Body of pancreas (tissue), 4 donors: ENCODE data around the gene TENM4. TPM values are rescaled to one million over a fixed set of nuclear protein-coding genes. Genes with fewer than 3 reads are reported as not detected.

ENCODE experiments used
- ATAC-seq: fragments of 150-250 bp; one replicate; pipeline ENCODE4 v1.9.1; 2016
- DNase-seq, 4 donors: peaks; one replicate each; pipeline ENCODE4 v3.0.0-alpha.2; 2019
- H3K27ac ChIP-seq, 4 donors: fragments of 200-600 bp; sonication (generic); 1 replicate in 3 of 4; 2 replicates in 1 of 4; pipeline versions ENCODE4 v1.5.1 to v1.6.1; 2016 to 2019; ENCODE audit warnings: mild to moderate bottlenecking in 1 of 4, mixed read lengths in 1 of 4, moderate library complexity in 1 of 4
- H3K27me3 ChIP-seq, 2 donors: fragments of 200-600 bp; sonication (generic); one replicate each; pipeline ENCODE4 v1.6.0; 2016; ENCODE audit warnings: mild to moderate bottlenecking in 1 of 2
- H3K36me3 ChIP-seq, 2 donors: fragments of 200-600 bp; sonication (generic); replicated peaks in 1 of 2; 2 replicates each; pipeline ENCODE4 v1.5.1; 2016; ENCODE audit warnings: low read depth in 2 of 2; ENCODE audit not compliant: insufficient read depth in 1 of 2
- H3K4me1 ChIP-seq: fragments of 200-600 bp; sonication (generic); one replicate; pipeline ENCODE4 v1.6.0; 2016
- H3K4me3 ChIP-seq, 2 donors: fragments of 200-600 bp; sonication (generic); 1 replicate in 1 of 2; 2 replicates in 1 of 2; pipeline ENCODE4 v1.5.1; 2016 to 2019
- H3K9me3 ChIP-seq, 3 donors: fragments of 200-600 bp; sonication (generic); 1 replicate in 2 of 3; 2 replicates in 1 of 3; pipeline ENCODE4 v1.5.1; 2016
- POLR2A ChIP-seq, 3 donors: fragments of 450-650 bp; IDR thresholded peaks; one replicate each; pipeline ENCODE4 v1.6.1; 2016; ENCODE audit warnings: antibody characterized with exemption in 3 of 3, mild to moderate bottlenecking in 2 of 3
- WGBS, 2 donors: methylation state at CpG; one replicate each; pipeline ENCODE4 v1.1.5; 2017; 5-methylcytosine and 5-hydroxymethylcytosine counted together
- intact Hi-C: fragments of 100-400 bp; cut with DNase I; formaldehyde crosslinking; loops from one replicate; pipeline ENCODE4 v1.15.1; 2023
- total RNA-seq, 2 donors: library from RNA; depleted of rRNA; stranded (reverse); fragments of >200 nt; gene quantifications; one replicate each; pipeline ENCODE4 v1.1.0, GENCODE V29; 2016
- TF ChIP-seq, protein P1 (sequence below), 7 experiments: fragments of 450-650 bp in 4 of 7; fragments of 200-600 bp in 3 of 7; sonication (generic) in 3 of 7; IDR thresholded peaks; one replicate each; pipeline ENCODE4 v1.5.1; 2016 to 2019; ENCODE audit warnings: antibody characterized with exemption in 7 of 7

The TENM4 gene
- total RNA-seq, 2 donors from 2014 or later = 0.78 to 6.6 TPM

DNA sequence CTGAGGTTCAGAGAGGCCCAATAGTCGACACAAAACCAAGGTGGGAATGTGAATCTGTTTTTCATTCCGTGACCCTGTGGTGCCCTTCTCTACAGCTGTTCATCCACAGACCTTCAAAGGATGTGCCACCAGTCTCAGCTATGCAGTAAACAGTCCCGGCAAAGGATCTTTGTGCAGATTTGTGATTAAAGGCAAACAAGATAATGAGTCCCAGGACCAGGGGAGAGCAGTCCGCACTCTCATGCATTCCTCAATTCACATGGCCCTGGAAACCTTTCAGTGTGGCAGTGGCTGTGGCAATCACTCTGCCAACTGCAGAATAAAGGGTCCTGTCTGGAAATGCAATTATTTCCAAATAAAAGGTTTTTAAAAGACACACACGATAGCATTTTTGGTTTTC lies 418.6 kb downstream of the TENM4 start:
- Histone ChIP-seq H3K36me3 (no peaks in the 10 kb centered on the region), H3K4me3 (no peak overlapping the region), H3K9me3 (no peaks in the 10 kb centered on the region), H3K27me3 (no peaks in the 10 kb centered on the region), H3K4me1 (no peaks in the 10 kb centered on the region), H3K27ac (no peak overlapping the region)
- no peak for DNase-seq
- ATAC-seq = no peak
- 46 to 47% methylated on average over 5 of the region's 5 CpGs for WGBS, 2 donors
- no peak for TF ChIP-seq POLR2A (IDR thresholded peaks at IDR 0.05)
- TF ChIP-seq, protein P1, sequence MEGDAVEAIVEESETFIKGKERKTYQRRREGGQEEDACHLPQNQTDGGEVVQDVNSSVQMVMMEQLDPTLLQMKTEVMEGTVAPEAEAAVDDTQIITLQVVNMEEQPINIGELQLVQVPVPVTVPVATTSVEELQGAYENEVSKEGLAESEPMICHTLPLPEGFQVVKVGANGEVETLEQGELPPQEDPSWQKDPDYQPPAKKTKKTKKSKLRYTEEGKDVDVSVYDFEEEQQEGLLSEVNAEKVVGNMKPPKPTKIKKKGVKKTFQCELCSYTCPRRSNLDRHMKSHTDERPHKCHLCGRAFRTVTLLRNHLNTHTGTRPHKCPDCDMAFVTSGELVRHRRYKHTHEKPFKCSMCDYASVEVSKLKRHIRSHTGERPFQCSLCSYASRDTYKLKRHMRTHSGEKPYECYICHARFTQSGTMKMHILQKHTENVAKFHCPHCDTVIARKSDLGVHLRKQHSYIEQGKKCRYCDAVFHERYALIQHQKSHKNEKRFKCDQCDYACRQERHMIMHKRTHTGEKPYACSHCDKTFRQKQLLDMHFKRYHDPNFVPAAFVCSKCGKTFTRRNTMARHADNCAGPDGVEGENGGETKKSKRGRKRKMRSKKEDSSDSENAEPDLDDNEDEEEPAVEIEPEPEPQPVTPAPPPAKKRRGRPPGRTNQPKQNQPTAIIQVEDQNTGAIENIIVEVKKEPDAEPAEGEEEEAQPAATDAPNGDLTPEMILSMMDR (IDR thresholded peaks at IDR 0.05) = no peak
- intact Hi-C loops = no loop called here

DNA sequence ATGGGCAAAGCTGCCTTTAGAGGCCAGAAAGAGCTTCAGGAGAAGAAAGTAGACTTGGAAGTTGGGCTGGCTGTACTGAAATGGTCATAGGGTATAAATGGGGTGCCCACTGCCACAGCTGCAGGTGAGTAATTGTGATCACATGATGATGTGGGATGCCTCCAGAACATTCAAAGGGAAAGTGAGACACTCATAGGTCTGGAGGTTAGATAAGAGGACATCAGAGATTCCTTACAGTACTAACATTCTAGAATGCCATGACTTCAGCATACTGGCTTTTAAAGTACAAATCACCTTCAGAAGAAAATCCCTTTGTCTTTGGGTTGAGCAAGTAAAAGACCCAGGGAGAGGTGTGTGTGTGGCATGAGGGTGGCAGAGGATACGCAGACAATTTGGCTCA lies 419.2 kb downstream of the TENM4 start:
- TF ChIP-seq POLR2A (IDR thresholded peaks at IDR 0.05) = no peak
- Histone ChIP-seq H3K27ac (no peak overlapping the region), H3K36me3 (no peaks in the 10 kb centered on the region), H3K4me1 (no peaks in the 10 kb centered on the region), H3K4me3 (no peak overlapping the region), H3K27me3 (no peaks in the 10 kb centered on the region), H3K9me3 (no peaks in the 10 kb centered on the region)
- no peak for DNase-seq
- intact Hi-C loops = no loop called here
- ATAC-seq = no peak
- 85 to 96% methylated on average over 1 of the region's 1 CpG for WGBS, 2 donors

DNA sequence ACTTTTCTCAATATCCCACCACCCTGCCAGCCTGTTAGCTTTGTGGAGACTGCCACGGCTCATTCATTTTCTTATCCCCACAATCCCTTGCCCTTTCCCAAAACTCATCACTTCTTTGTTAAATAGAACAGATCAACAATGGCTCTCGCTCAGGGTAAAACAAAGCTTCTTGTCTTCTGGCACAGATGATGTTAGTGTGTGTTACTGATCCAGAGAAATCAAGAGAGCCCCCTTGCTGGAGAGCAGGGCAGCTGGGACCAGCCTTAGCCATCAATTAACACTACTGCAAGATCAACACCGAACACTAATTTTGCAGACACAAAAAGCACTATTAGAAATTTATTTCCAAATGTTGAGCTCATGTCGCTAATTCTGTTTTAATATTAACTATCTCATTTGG lies 420.9 kb downstream of the TENM4 start:
- H3K27me3 ChIP-seq = no peaks in the 10 kb centered on the region
- intact Hi-C loops = no loop called here
- no peaks in the 10 kb centered on the region for H3K36me3 ChIP-seq
- no peak overlapping the region for H3K4me3 ChIP-seq
- WGBS, 2 donors = 87 to 90% methylated on average over 4 of the region's 4 CpGs
- H3K9me3 ChIP-seq = no peaks in the 10 kb centered on the region
- DNase-seq = no peak
- H3K27ac ChIP-seq = no peak overlapping the region
- TF ChIP-seq, protein P1 (IDR thresholded peaks at IDR 0.05) = no peak
- TF ChIP-seq POLR2A (IDR thresholded peaks at IDR 0.05) = no peak
- H3K4me1 ChIP-seq = no peaks in the 10 kb centered on the region
- no peak for ATAC-seq

DNA sequence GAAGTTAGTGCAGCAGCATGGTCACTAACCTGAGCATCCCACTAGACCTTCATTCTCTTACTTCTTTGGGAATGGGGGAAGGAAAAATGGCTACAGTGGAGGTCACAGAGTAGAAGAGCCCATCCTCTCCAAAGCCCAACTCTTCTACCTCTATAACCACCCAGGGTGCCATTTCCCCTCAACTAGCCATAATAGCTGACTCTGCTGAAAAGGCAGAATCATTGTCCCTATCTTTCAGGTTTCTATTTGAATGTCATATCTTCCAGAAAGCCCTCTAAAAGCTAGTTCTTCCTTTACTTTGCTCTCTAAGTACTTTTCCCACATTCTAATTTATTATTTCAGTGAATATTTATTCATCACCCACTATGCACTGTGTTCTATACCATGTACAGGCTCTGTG lies 421.6 kb downstream of the TENM4 start:
- no peaks in the 10 kb centered on the region for H3K36me3 ChIP-seq
- H3K27me3 ChIP-seq = no peaks in the 10 kb centered on the region
- no peaks in the 10 kb centered on the region for H3K4me1 ChIP-seq
- H3K9me3 ChIP-seq = no peaks in the 10 kb centered on the region
- intact Hi-C loops = no loop called here
- H3K4me3 ChIP-seq = no peak overlapping the region
- ATAC-seq = no peak
- H3K27ac ChIP-seq = no peak overlapping the region
- no peak for DNase-seq
- TF ChIP-seq, protein P1 (IDR thresholded peaks at IDR 0.05) = no peak
- no peak for TF ChIP-seq POLR2A (IDR thresholded peaks at IDR 0.05)

DNA sequence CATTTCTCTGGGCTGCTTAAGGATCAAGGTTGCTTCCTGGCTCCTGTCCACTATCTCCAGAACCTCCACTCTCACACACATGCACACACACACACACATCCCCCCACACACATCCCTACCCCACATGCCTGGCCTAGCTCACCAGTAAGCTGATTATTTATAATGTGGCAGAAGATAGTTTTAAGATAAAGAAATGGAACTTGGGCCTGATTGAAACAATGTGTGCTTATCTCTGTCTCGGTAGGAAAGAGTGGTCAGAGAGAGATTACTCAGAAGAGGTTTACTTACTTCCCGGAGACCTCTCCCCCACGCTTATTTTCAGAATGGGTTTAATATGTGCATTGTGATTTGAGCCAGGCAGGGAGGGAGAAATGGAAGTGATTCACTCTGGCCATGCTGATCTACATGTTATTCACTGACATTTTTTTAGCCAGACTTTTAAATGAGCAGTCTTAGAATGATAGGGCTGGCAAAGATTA lies 422.4 kb downstream of the TENM4 start:
- Histone ChIP-seq H3K36me3 (no peaks in the 10 kb centered on the region), H3K27me3 (no peaks in the 10 kb centered on the region), H3K4me3 (no peak overlapping the region), H3K4me1 (no peaks in the 10 kb centered on the region), H3K9me3 (no peaks in the 10 kb centered on the region), H3K27ac (no peak overlapping the region)
- WGBS, 2 donors = 28 to 35% methylated on average over 3 of the region's 3 CpGs
- intact Hi-C loops = no loop called here
- TF ChIP-seq POLR2A (IDR thresholded peaks at IDR 0.05) = no peak
- TF ChIP-seq, protein P1 (IDR thresholded peaks at IDR 0.05) = no peak
- ATAC-seq (no peak), DNase-seq (no peak)
